Hindlimb muscle (tissue), 1 donor: Measurements from ENCODE around the gene FBXW8. TPM values are rescaled to one million over a fixed set of nuclear protein-coding genes. Genes with fewer than 3 reads are reported as not detected.
"Not testable (repeated sequence)": the region's sequence is repeated elsewhere in the genome, so short reads cannot be mapped to it uniquely, and the experiment has no call there.

Experiments used
- DNase-seq: peaks from one replicate; pipeline ENCODE4 v3.0.0-alpha.2; 2013
- polyA plus RNA-seq: library from polyadenylated mRNA; unstranded; fragments of 120-200 nt; gene quantifications from one replicate; pipeline ENCODE4 v1.2.1, GENCODE V29; 2013; ENCODE audit not compliant: insufficient read length

Gene FBXW8
- polyA plus RNA-seq, 1 donor, result 16.3 TPM

GRCh38 chr12:117041798-117042170 is 131.0 kb downstream of the FBXW8 start:
- DNase-seq, result no peak

DNA sequence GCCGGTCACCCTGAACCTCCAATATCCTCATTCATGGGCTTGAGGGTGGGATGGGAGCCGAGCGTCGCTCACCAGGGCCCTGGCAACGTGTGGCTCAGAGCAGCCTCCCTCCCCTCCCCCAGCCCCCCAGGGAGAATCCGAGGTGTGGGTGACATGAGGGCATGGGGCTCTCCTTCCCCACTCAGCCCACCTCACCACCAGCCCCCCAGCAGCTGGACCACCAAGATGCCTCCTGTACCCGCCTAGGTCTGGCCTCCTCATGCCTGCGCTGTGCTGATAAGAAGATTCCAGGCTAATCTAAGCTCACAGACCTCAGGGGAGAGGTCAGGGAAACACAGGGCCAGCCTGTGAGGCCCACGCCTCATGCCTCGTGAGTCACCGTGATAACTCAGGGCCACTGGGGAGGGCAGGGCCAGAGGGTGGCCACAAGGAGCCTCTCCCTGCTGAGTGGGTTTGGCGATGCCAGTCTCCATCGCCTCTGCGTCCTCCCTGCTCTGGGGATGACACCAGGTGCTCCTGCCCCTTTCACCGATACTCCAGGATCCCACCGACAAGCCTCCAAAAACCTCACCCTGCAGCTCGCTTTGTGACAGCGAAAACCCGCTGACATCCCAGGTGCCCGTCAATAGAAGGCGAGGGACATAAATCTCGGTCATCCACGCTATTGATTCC is 131.6 kb downstream of the FBXW8 start:
- no peak for DNase-seq

- DNase-seq, result no peak
Measured at GRCh38 chr12:117042862-117043261, 132.1 kb downstream of the FBXW8 start.

GRCh38 chr12:117044311-117044710 is 133.6 kb downstream of the FBXW8 start:
- no peak for DNase-seq

GRCh38 chr12:117044790-117045159 is 134.0 kb downstream of the FBXW8 start:
- DNase-seq, result no peak

GRCh38 chr12:117045160-117046010 is 134.6 kb downstream of the FBXW8 start:
- DNase-seq, result no peak

GRCh38 chr12:117046011-117046369 is 135.2 kb downstream of the FBXW8 start:
- no peak for DNase-seq

DNA sequence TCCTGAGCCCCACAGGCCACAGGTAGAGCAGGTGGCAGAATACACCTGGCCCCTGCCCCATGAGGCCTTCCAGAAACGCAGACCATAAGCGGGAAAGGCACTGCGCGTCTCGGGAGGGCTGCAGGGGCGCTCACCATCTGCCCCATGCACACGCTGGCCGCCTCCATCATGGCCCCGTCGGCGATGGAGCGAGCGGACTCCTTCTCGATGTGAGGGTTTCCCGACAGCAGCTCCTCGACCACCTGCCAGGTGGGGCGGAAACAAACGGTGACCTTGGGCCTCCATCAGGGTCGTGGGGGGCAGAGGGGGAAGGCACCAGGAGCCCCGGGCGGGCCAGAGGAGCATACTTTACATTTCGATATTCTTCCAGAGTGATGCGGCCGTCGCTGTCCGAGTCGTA is 135.7 kb downstream of the FBXW8 start:
- DNase-seq, result no peak

GRCh38 chr12:117046861-117047530 is 136.2 kb downstream of the FBXW8 start:
- no peak for DNase-seq

GRCh38 chr12:117047810-117048584 is 137.2 kb downstream of the FBXW8 start:
- no peak for DNase-seq

DNA sequence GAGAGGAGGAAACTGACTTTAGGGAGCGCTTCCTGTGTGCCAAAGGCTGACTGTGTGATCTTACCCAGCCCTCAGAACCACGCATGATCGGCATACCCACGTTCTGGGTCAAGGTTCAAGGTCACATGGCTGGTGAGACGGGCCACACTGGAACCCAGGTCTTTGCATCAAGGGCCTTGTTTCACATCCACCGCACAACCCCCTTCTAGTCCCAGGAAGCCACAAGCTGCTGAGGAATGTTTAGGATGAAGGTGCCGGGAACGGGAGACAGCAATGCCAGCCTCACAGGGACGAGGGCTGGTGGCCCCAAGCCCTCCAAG is 137.8 kb downstream of the FBXW8 start:
- no peak for DNase-seq

GRCh38 chr12:117049295-117049694 is 138.5 kb downstream of the FBXW8 start:
- no peak for DNase-seq

DNA sequence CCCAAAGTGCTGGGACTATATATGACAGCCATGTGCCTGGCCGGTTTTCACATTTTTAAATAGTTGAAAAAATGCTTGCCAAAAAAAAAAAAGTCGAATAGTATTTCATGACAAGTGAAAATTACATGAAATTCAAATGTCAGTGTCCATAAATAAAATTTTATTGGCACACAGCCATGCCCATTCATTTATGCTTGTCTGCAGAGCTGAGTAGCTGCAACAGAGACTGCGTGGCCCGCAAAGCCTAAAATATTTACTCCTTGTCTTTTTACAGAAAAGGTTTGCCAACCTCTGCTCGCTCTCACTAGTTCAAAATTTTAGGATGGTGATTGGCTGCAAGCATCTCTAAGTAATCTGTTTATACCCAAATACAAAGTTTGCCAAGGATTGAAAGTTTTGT is 139.3 kb downstream of the FBXW8 start:
- no peak for DNase-seq

DNA sequence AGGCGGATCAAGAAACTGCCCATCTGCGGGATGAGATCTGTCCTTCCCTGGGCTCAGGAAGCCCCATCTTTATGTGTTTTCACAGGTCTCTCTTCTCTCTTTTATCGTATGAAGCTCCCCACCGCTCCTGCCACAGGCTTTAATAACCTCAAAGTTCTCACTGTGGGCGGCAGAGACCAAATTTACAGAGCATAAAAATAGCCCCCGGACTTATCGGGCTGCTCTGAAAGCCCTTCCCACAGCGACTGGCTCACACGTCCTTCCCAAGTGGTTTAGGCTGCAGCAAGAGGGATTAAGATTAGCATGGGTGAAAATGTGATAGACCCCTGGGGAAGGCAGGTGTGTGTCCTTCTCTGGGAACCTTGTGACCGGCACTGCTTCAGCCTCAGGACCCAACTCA is 140.6 kb downstream of the FBXW8 start:
- no peak for DNase-seq

DNA sequence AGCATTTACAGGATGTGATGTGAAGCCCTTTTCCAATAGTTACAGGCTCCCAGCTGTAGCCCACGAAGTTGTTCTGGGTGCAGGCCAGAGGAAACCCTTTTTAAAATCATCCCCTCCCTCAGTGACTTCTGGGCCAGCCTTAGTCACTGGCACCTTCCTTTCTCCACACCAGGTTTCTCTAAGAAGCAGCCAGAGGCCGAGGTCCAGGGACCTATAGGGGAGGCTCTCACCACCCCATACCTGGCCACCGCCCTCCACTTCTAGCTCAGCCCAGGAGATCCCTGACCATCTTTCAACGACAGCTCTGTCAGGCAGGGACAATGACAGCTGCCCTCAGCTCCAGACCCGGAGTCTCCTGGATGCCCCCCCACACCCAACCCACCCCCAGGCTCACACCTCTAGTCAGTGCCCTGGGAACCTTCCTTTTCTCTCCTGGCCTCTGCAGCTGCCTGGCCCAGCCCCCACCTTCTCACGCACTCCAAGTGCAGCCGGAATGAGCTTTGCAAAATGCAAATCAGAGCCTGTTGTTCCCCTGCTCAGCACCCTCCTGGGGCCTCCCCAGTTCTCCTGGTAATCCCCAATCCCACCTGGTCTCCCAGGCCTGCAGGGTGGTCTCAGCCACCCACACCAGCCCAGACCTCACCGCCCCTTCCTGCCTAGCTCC is 141.8 kb downstream of the FBXW8 start:
- no peak for DNase-seq

DNA sequence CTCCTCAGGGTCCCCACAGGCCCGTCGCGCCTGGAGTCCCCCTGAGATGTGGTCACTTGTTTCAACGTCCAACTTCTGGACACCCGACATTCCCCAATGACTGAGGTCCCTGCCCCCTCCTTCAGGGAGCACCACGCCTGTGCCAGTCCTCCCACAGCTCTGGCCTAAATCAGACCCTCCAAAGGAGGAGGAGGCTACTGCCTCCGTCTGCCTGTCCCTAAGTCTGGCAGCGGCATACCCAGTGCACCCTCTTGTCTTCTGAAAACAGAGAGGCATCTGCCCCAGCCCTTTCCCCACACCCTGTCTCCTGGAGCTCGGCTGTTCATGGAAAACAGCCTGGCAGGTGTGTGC is 142.3 kb downstream of the FBXW8 start:
- DNase-seq, result no peak

- DNase-seq, result no peak
Measured at GRCh38 chr12:117053597-117054201, 142.9 kb downstream of the FBXW8 start.

- no peak for DNase-seq
Measured at GRCh38 chr12:117054279-117054678, 143.5 kb downstream of the FBXW8 start.

GRCh38 chr12:117057626-117058025 is 146.9 kb downstream of the FBXW8 start:
- not testable (repeated sequence) for DNase-seq

GRCh38 chr12:117058442-117059072 is 147.8 kb downstream of the FBXW8 start:
- no peak for DNase-seq

GRCh38 chr12:117059156-117059555 is 148.4 kb downstream of the FBXW8 start:
- DNase-seq, result no peak
